ENCODE measurements around the gene CES4A. TPM values are rescaled to one million over a fixed set of nuclear protein-coding genes. Genes with fewer than 3 reads are reported as not detected.

The CES4A gene
- polyA plus RNA-seq, 1 donor (not counting 4 experiments of a cell fraction or from before 2014, with no cell fraction given) = 6.6 TPM

GRCh38 chr16:67030221-67030962 lies 42.0 kb downstream of the CES4A start:
- Histone ChIP-seq H3K27ac (ENCODE audit: control insufficient read depth, insufficient read depth, low read length) (peak overlapping the region; percentile 70), H3K27me3 (ENCODE audit: control insufficient read depth, extremely low read depth, insufficient read depth, low read length) (no peaks in the 10 kb centered on the region), H3K9me1 (ENCODE audit: control insufficient read depth, extremely low read depth, insufficient read depth, low read length) (peaks cover 2% of the 10 kb centered on the region), H4K20me1 (ENCODE audit: control insufficient read depth, extremely low read depth, insufficient read depth, low read length) (no peaks in the 10 kb centered on the region), H3K79me2 (ENCODE audit: control insufficient read depth, insufficient read depth, low read length) (peaks cover 58% of the 10 kb centered on the region), H3K9me3 (ENCODE audit: control insufficient read depth, low read depth, low read length) (no peaks in the 10 kb centered on the region), H3K4me3 (ENCODE audit: control insufficient read depth in 2 of 3, extremely low read depth in 1 of 3, insufficient read depth in 2 of 3, low read depth in 1 of 3, low read length in 3 of 3) (peak overlapping the region; percentile 77 to 89 (median 84)), H3K9ac (ENCODE audit: control insufficient read depth, extremely low read depth, insufficient read depth, low read length) (peak overlapping the region; percentile 87), H2AFZ (ENCODE audit: control insufficient read depth, low read length) (peak overlapping the region; percentile 49), H3K4me2 (ENCODE audit: control insufficient read depth, extremely low read depth, insufficient read depth, low read depth, low read length) (peak overlapping the region; percentile 84), H3K36me3 (ENCODE audit: control insufficient read depth in 2 of 2, extremely low read depth in 1 of 2, insufficient read depth in 2 of 2, low read length in 2 of 2) (peaks cover 0 to 13% of the 10 kb centered on the region in 2 experiments), H3K4me1 (ENCODE audit: control insufficient read depth, extremely low read depth, insufficient read depth, low read length) (peaks cover 16% of the 10 kb centered on the region)
- TF ChIP-seq EZH2 (IDR thresholded peaks at IDR 0.05; ENCODE audit: low read length) (no peak), CTCF (optimal IDR thresholded peaks at IDR 0.05 in 1 of 3, IDR thresholded peaks at IDR 0.05 in 1 of 3, conservative IDR thresholded peaks at IDR 0.05 in 1 of 3; ENCODE audit: extremely low read depth in 1 of 3, insufficient read depth in 2 of 3, low read length in 3 of 3) (no peak)
- no peak for FAIRE-seq
- dilution Hi-C loops (cut with MboI; ENCODE audit: extremely low pct_ligation_motif_present, low sequenced_read_pairs) = no loop called here
- no peak for DNase-seq (ENCODE audit: low read depth, low spot score)

DNA sequence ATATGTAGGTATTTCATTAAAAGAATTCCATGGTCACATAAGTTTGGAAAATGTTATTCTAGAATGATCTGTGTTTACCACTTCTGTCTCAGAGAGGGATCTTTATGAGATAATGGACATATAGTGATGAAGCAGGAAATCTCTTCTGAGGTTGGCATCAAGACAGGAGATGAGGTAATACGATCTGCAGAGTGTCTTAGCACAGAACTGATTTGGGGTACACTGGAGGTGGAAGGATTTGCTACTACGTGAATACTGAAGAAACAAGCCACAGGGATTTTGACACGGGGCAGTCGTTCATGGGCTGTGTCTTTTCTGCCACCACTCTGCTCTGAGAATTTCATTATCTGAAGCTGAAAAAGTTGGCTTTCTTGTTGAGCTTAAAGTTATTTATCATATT lies 46.1 kb downstream of the CES4A start:
- DNase-seq (ENCODE audit: low read depth, low spot score) = no peak
- FAIRE-seq = no peak

More for the DNA sequence above, 46.1 kb downstream of the CES4A start:
- Histone ChIP-seq H3K4me1 (ENCODE audit: control insufficient read depth, extremely low read depth, insufficient read depth, low read length) (peaks cover 9% of the 10 kb centered on the region), H3K36me3 (ENCODE audit: control insufficient read depth in 2 of 2, extremely low read depth in 1 of 2, insufficient read depth in 2 of 2, low read length in 2 of 2) (peaks cover 0 to 13% of the 10 kb centered on the region in 2 experiments), H3K4me2 (ENCODE audit: control insufficient read depth, extremely low read depth, insufficient read depth, low read depth, low read length) (no peak overlapping the region), H2AFZ (ENCODE audit: control insufficient read depth, low read length) (no peak overlapping the region), H3K9ac (ENCODE audit: control insufficient read depth, extremely low read depth, insufficient read depth, low read length) (no peak overlapping the region), H3K4me3 (ENCODE audit: control insufficient read depth in 2 of 3, extremely low read depth in 1 of 3, insufficient read depth in 2 of 3, low read depth in 1 of 3, low read length in 3 of 3) (no peak overlapping the region), H3K9me1 (ENCODE audit: control insufficient read depth, extremely low read depth, insufficient read depth, low read length) (peaks cover 2% of the 10 kb centered on the region), H3K9me3 (ENCODE audit: control insufficient read depth, low read depth, low read length) (no peaks in the 10 kb centered on the region), H4K20me1 (ENCODE audit: control insufficient read depth, extremely low read depth, insufficient read depth, low read length) (no peaks in the 10 kb centered on the region), H3K27me3 (ENCODE audit: control insufficient read depth, extremely low read depth, insufficient read depth, low read length) (no peaks in the 10 kb centered on the region), H3K79me2 (ENCODE audit: control insufficient read depth, insufficient read depth, low read length) (peaks cover 82% of the 10 kb centered on the region), H3K27ac (ENCODE audit: control insufficient read depth, insufficient read depth, low read length) (no peak overlapping the region)
- TF ChIP-seq EZH2 (IDR thresholded peaks at IDR 0.05; ENCODE audit: low read length) = no peak
- TF ChIP-seq CTCF (optimal IDR thresholded peaks at IDR 0.05 in 1 of 3, IDR thresholded peaks at IDR 0.05 in 1 of 3, conservative IDR thresholded peaks at IDR 0.05 in 1 of 3; ENCODE audit: extremely low read depth in 1 of 3, insufficient read depth in 2 of 3, low read length in 3 of 3) = no peak
- dilution Hi-C loops (cut with MboI; ENCODE audit: extremely low pct_ligation_motif_present, low sequenced_read_pairs) = no loop called here
